Measurements from ENCODE around the gene PDGFRB. TPM values are rescaled to one million over a fixed set of nuclear protein-coding genes. Genes with fewer than 3 reads are reported as not detected.

Gene PDGFRB
- polyA plus RNA-seq, 2 of the 4 experiments (the other 2 are of a cell fraction) = 0.22 TPM

DNA sequence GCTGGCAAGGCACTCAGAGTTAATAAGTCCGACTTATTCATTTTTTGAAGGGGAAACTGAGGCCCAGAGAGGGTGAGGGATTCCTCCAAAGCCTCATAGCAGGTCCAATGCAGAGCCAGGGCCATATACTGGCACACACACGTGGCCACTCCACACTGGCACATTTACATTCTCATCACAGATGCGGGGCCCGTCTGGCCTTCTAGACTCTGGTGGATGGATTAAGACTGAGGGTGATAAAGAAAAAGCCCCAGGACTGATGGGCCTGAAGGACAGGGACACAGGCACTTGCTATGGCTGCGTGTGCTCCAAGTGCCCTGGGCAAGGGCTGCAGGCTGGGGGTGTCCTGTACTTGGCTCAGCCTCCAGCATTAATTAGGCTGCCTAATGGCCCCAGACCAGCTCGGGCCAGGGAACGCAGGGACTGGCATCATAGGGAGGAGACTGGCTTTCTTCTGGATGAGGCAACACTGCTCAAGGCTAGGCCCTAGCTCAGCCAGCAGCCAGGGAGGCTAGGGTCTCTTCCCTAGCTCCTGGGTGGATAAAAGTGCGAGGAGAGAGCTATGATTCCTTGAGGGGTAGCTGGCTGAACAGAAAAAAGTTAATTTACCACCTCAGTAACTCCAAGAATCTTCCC lies 40.8 kb downstream of the PDGFRB start:
- ATAC-seq (no peak), DNase-seq (ENCODE audit: low read depth in 1 of 2, low spot score in 1 of 2) (no peak), FAIRE-seq (no peak)
- Histone ChIP-seq H3K9me3 (no peaks in the 10 kb centered on the region), H3K4me1 (peaks cover 9% of the 10 kb centered on the region), H3K4me3 (no peak overlapping the region), H3K27ac (no peak overlapping the region), H3K4me2 (no peak overlapping the region)
- WGBS (ENCODE audit: missing lambda C conversion rate) = 56% methylated on average over 6 of the region's 8 CpGs
- no peak for TF ChIP-seq TP53 (CRISPR knock-in tag; IDR thresholded peaks at IDR 0.05)
- TF ChIP-seq RAD21 (conservative IDR thresholded peaks at IDR 0.05 in 1 of 2, IDR thresholded peaks at IDR 0.05 in 1 of 2) = no peak
- TF ChIP-seq PHF8 (IDR thresholded peaks at IDR 0.05; ENCODE audit: borderline replicate concordance, low read depth) = no peak
- no peak for TF ChIP-seq FOSL2 (IDR thresholded peaks at IDR 0.05)
- no peak for TF ChIP-seq FOSL2 (CRISPR knock-in tag; IDR thresholded peaks at IDR 0.05)
- no peak for TF ChIP-seq MAFK (IDR thresholded peaks at IDR 0.05; ENCODE audit: partially characterized antibody)
- TF ChIP-seq MYC (IDR thresholded peaks at IDR 0.05; ENCODE audit: borderline replicate concordance, low read length) = no peak
- no peak for TF ChIP-seq JUN (IDR thresholded peaks at IDR 0.05)
- TF ChIP-seq, protein P1, sequence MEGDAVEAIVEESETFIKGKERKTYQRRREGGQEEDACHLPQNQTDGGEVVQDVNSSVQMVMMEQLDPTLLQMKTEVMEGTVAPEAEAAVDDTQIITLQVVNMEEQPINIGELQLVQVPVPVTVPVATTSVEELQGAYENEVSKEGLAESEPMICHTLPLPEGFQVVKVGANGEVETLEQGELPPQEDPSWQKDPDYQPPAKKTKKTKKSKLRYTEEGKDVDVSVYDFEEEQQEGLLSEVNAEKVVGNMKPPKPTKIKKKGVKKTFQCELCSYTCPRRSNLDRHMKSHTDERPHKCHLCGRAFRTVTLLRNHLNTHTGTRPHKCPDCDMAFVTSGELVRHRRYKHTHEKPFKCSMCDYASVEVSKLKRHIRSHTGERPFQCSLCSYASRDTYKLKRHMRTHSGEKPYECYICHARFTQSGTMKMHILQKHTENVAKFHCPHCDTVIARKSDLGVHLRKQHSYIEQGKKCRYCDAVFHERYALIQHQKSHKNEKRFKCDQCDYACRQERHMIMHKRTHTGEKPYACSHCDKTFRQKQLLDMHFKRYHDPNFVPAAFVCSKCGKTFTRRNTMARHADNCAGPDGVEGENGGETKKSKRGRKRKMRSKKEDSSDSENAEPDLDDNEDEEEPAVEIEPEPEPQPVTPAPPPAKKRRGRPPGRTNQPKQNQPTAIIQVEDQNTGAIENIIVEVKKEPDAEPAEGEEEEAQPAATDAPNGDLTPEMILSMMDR (IDR thresholded peaks at IDR 0.05) = no peak
- TF ChIP-seq RFX5 (IDR thresholded peaks at IDR 0.05) = no peak
- TF ChIP-seq ZSCAN20 (CRISPR knock-in tag; IDR thresholded peaks at IDR 0.05) = no peak
- TF ChIP-seq FOSB (CRISPR knock-in tag; IDR thresholded peaks at IDR 0.05) = no peak
- TF ChIP-seq MAZ (IDR thresholded peaks at IDR 0.05; ENCODE audit: borderline replicate concordance, low read depth, low read length) = no peak
- no peak for TF ChIP-seq ZFP36 (IDR thresholded peaks at IDR 0.05; ENCODE audit: borderline replicate concordance, partially characterized antibody)
- no peak for TF ChIP-seq JUNB (IDR thresholded peaks at IDR 0.05)
- no peak for TF ChIP-seq GATA3 (IDR thresholded peaks at IDR 0.05; ENCODE audit: borderline replicate concordance)
- TF ChIP-seq, protein P2, sequence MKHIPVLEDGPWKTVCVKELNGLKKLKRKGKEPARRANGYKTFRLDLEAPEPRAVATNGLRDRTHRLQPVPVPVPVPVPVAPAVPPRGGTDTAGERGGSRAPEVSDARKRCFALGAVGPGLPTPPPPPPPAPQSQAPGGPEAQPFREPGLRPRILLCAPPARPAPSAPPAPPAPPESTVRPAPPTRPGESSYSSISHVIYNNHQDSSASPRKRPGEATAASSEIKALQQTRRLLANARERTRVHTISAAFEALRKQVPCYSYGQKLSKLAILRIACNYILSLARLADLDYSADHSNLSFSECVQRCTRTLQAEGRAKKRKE (CRISPR knock-in tag; IDR thresholded peaks at IDR 0.05; ENCODE audit: low read depth) = no peak
- no peak for TF ChIP-seq HOXB5 (CRISPR knock-in tag; IDR thresholded peaks at IDR 0.05)
- TF ChIP-seq NPAS2 (CRISPR knock-in tag; IDR thresholded peaks at IDR 0.05; ENCODE audit: borderline replicate concordance) = no peak
- ChIA-PET POLR2A (no interaction called here), CTCF (interaction anchor here (1.0 to 13.2 kb wide), 6 partner anchors 8 to 111 kb away, joined by 3 to 98 read pairs (median 3); no protein-coding TSS in a partner anchor)

DNA sequence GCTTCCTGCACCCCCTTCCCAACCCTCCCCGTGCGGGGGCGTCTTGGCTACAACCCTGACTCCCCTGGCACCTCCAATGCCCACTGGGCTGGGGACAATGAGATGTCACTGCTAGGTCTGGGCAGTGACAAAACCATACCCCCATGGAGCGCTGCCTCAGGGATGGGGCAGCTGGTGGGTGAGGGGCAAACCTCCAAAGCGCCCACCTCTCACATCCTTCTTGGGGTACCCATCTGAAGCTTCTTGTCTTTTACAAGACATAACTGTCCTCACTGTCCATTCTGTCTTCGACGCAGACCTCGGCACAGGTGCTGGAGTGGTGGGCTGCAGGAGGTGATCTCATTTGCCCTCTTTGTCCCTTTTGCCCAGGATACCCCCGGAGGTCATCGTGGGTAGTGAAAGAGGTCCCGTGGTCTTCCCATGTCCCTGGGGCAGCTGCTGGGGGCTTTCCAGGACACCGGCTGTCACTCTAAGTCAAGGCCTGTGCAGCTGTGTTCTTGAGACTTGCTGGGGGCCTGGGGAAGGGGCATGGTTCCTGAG lies 41.5 kb downstream of the PDGFRB start:
- no peak for FAIRE-seq
- WGBS (ENCODE audit: missing lambda C conversion rate) = 80% methylated on average over 12 of the region's 12 CpGs
- ChIA-PET POLR2A (no interaction called here), CTCF (interaction anchor here (0.9 to 13.2 kb wide), 5 partner anchors 11 to 275 kb away, joined by 3 to 98 read pairs (median 3); no protein-coding TSS in a partner anchor)
- ATAC-seq = no peak
- TF ChIP-seq SMC3 (IDR thresholded peaks at IDR 0.05) = no peak
- TF ChIP-seq CBX8 (IDR thresholded peaks at IDR 0.05) = no peak
- no peak for TF ChIP-seq PHF8 (IDR thresholded peaks at IDR 0.05; ENCODE audit: borderline replicate concordance, low read depth)
- TF ChIP-seq, protein P3, sequence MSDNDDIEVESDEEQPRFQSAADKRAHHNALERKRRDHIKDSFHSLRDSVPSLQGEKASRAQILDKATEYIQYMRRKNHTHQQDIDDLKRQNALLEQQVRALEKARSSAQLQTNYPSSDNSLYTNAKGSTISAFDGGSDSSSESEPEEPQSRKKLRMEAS (IDR thresholded peaks at IDR 0.05) = no peak
- no peak for TF ChIP-seq EHF (CRISPR knock-in tag; IDR thresholded peaks at IDR 0.05)
- TF ChIP-seq, protein P2 (CRISPR knock-in tag; IDR thresholded peaks at IDR 0.05; ENCODE audit: low read depth) = no peak
- TF ChIP-seq BHLHE40 (IDR thresholded peaks at IDR 0.05; ENCODE audit: low read depth, low read length) = no peak
- TF ChIP-seq FOSL2 (IDR thresholded peaks at IDR 0.05) = no peak
- TF ChIP-seq FOSL2 (CRISPR knock-in tag; IDR thresholded peaks at IDR 0.05) = no peak
- no peak for TF ChIP-seq KDM1A (IDR thresholded peaks at IDR 0.05; ENCODE audit: low read depth)
- no peak for TF ChIP-seq NPAS2 (CRISPR knock-in tag; IDR thresholded peaks at IDR 0.05; ENCODE audit: borderline replicate concordance)
- TF ChIP-seq KDM5A (IDR thresholded peaks at IDR 0.05) = no peak
- no peak for TF ChIP-seq ZFP36 (IDR thresholded peaks at IDR 0.05; ENCODE audit: borderline replicate concordance, partially characterized antibody)
- no peak for TF ChIP-seq BCL3 (IDR thresholded peaks at IDR 0.05)
- TF ChIP-seq HOXB13 (CRISPR knock-in tag; IDR thresholded peaks at IDR 0.05; ENCODE audit: low read depth) = no peak
- no peak for TF ChIP-seq POLR2A (IDR thresholded peaks at IDR 0.05; ENCODE audit: low read length)
- TF ChIP-seq MAFK (IDR thresholded peaks at IDR 0.05; ENCODE audit: partially characterized antibody) = no peak
- TF ChIP-seq TP53 (CRISPR knock-in tag; IDR thresholded peaks at IDR 0.05) = no peak
- TF ChIP-seq POLR2AphosphoS2 (conservative IDR thresholded peaks at IDR 0.05; ENCODE audit: low read length) = no peak
- TF ChIP-seq, protein P1 (IDR thresholded peaks at IDR 0.05) = no peak
- TF ChIP-seq MYC (IDR thresholded peaks at IDR 0.05; ENCODE audit: borderline replicate concordance, low read length) = no peak
- no peak overlapping the region for H3K27ac ChIP-seq
- no peaks in the 10 kb centered on the region for H3K9me3 ChIP-seq
- no peak overlapping the region for H3K4me3 ChIP-seq
- H3K4me1 ChIP-seq = peaks cover 9% of the 10 kb centered on the region
- no peak for DNase-seq (ENCODE audit: low read depth in 1 of 2, low spot score in 1 of 2)
- H3K4me2 ChIP-seq = no peak overlapping the region

Data from A549 (cell line).